ENCODE measurements around the gene EDC4. TPM values are rescaled to one million over a fixed set of nuclear protein-coding genes. Genes with fewer than 3 reads are reported as not detected.
"Not testable (repeated sequence)": the region's sequence is repeated elsewhere in the genome, so short reads cannot be mapped to it uniquely, and the experiment has no call there.

The EDC4 gene
- total and polyA plus RNA-seq, 7 donors = 21.1 to 52.1 (median 33.8) TPM

DNA sequence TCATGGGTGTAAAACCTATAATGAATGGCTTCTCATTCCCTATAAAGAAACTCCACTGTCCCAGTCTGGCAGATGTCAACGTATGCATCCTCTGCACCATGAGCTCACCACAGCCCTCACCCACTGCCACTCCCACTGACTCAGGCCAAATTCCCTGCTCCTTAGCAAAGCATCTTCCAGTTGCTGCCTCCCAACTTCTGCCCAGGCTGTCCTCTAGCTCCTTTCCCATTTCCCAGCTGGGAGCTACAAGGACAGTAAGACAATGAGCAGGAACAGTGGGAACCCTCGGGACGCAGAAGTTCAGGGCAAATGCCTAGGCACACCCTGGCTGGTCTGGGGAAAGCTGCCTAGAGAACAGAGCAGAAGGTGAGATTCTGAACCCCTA, 39.8 kb upstream of the EDC4 start:
- 0 to 2% (median 1%) methylated on average over 3 of the region's 3 CpGs for WGBS, 3 donors
- Histone ChIP-seq H3K27ac (peak overlapping the region; percentile 80), H3K9me3 (no peaks in the 10 kb centered on the region), H3K36me3 (ENCODE audit: insufficient read depth in 1 of 2, low read depth in 1 of 2) (peaks cover 4 to 43% of the 10 kb centered on the region in 2 donors), H3K27me3 (ENCODE audit: insufficient read depth in 3 of 3, low read length in 2 of 3) (no peaks in the 10 kb centered on the region), H3K4me3 (peak overlapping the region; percentile 80), H3K4me1 (peaks cover 17% of the 10 kb centered on the region)
- intact Hi-C loops (cut with DNase I) = no loop called here
- TF ChIP-seq, protein P1, sequence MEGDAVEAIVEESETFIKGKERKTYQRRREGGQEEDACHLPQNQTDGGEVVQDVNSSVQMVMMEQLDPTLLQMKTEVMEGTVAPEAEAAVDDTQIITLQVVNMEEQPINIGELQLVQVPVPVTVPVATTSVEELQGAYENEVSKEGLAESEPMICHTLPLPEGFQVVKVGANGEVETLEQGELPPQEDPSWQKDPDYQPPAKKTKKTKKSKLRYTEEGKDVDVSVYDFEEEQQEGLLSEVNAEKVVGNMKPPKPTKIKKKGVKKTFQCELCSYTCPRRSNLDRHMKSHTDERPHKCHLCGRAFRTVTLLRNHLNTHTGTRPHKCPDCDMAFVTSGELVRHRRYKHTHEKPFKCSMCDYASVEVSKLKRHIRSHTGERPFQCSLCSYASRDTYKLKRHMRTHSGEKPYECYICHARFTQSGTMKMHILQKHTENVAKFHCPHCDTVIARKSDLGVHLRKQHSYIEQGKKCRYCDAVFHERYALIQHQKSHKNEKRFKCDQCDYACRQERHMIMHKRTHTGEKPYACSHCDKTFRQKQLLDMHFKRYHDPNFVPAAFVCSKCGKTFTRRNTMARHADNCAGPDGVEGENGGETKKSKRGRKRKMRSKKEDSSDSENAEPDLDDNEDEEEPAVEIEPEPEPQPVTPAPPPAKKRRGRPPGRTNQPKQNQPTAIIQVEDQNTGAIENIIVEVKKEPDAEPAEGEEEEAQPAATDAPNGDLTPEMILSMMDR (IDR thresholded peaks at IDR 0.05) = no peak
- ATAC-seq (peak in 3 of 4 donors; percentile 11 to 28 (median 15)), DNase-seq (no peak)

DNA sequence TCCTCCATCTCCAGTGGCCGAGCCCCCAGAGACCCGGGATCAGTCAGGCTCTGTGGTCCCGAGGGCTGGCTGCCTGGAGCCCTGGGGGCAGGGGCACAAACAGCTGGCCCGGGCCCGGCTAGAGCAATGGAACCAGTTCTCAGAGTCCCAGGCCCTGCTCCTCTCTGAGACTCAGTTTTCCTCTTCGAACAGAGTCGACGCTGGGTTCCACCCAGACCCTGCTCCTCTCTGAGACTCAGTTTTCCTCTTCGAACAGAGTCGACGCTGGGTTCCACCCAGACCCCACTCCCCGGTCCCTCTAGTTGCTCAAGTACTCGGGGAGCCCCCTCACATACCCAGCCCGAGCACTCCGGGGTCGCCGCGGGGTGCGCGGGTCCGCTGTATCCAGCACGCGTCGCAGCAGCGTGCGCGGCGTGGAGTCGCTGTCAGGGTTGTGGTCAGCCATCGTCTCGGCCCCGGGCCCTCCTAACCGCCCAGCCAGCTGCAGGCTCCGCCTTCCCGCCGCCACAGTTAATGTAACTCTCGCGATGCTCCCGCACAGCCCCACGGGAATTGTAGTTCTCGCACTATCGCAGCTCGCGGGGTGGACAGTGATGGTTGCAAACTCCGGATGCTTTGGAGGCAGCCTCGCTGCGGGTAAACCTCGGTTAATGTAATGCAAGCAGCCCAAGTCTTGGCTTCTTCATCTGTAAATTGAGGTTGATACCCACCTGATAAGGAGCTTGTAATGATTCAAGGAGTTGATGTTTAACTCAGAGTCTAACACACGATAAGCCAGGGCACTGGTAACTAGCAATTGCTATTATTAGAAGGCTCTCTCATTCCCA, 39.2 kb upstream of the EDC4 start:
- intact Hi-C loops (cut with DNase I) = no loop called here
- H3K4me3 ChIP-seq = peak overlapping the region; percentile 80
- ATAC-seq (peak; percentile 96 to 100 (median 98)), DNase-seq (peak; percentile 95 to 97)
- peak overlapping the region; percentile 80 for H3K27ac ChIP-seq
- H3K9me3 ChIP-seq = no peaks in the 10 kb centered on the region
- peaks cover 17% of the 10 kb centered on the region for H3K4me1 ChIP-seq
- no peaks in the 10 kb centered on the region for H3K27me3 ChIP-seq (ENCODE audit: insufficient read depth in 3 of 3, low read length in 2 of 3)
- H3K36me3 ChIP-seq (ENCODE audit: insufficient read depth in 1 of 2, low read depth in 1 of 2) = peaks cover 3 to 37% of the 10 kb centered on the region in 2 donors
- 0 to 1% (median 0%) methylated on average over 49 of the region's 49 CpGs for WGBS, 3 donors
- TF ChIP-seq, protein P1 (IDR thresholded peaks at IDR 0.05) = no peak

DNA sequence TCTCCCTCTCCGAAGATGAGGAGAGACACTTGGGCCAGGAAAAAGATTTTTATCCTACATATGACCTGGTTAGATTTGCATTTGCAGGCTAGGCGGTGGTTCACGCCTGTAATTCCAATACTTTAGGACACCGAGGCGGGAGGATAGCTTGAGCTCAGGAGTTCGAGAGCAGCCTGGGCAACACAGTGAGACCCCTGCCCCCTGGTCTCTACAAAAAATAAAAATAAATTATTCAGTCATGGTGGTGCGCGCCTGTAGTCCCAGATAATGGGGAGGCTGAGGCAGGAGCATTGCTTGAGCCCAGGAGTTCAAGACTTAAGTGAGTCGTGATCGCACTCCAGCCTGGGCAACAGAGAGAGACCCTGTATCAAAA, 38.6 kb upstream of the EDC4 start:
- Histone ChIP-seq H3K36me3 (ENCODE audit: insufficient read depth in 1 of 2, low read depth in 1 of 2) (peaks cover 3 to 31% of the 10 kb centered on the region in 2 donors), H3K4me1 (peaks cover 17% of the 10 kb centered on the region), H3K27me3 (ENCODE audit: insufficient read depth in 3 of 3, low read length in 2 of 3) (no peaks in the 10 kb centered on the region), H3K27ac (peak overlapping the region; percentile 80), H3K9me3 (no peaks in the 10 kb centered on the region), H3K4me3 (peak overlapping the region; percentile 80)
- intact Hi-C loops (cut with DNase I) = no loop called here
- peak in 1 of 4 donors; percentile 1 for ATAC-seq
- TF ChIP-seq, protein P1 (IDR thresholded peaks at IDR 0.05) = no peak
- DNase-seq = no peak
- WGBS, 3 donors = 69 to 82% (median 81%) methylated on average over 10 of the region's 10 CpGs

DNA sequence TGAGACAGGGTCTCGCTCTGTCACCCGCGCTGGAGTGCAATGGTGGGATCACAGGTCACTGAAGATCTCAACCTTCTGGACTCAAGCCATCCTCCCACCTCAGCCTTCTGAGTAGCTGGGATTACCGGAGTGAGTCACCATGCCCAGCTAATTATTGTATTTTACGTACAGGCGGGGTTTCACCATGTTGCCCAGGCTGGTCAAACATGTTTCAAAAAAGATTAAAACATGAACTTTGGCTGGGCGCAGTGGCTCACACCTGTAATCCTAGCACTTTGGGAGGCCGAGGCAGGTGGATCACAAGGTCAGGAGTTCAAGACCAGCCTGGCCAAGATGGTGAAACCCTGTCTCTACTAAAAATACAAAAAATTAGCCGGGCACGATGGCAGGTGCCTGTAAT, 35.7 kb upstream of the EDC4 start:
- WGBS, 3 donors = 79 to 89% (median 88%) methylated on average over 10 of the region's 10 CpGs

DNA sequence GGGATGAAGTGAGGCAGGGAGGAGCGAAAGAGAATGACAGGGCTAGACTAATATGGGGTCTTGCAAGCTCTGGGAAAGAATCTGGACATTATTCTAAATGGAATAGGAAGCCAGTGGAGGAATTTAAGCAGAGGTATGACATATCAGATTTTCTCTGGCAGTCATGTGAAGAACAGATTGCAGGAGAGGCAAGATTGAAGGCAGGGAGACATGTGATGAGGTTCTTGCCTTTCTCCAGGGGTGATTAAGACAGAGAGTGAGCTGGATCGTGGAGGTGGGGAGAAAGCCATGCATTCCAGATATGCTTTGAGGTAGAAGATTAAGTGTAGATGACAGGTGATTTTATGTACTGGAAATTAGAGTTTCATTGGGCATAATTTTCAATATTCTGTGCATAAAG, 35.0 kb upstream of the EDC4 start:
- H3K27me3 ChIP-seq (ENCODE audit: insufficient read depth in 3 of 3, low read length in 2 of 3) = no peaks in the 10 kb centered on the region
- no peaks in the 10 kb centered on the region for H3K36me3 ChIP-seq (ENCODE audit: insufficient read depth in 1 of 2, low read depth in 1 of 2)
- H3K9me3 ChIP-seq = no peaks in the 10 kb centered on the region
- DNase-seq (no peak), ATAC-seq (no peak)
- TF ChIP-seq, protein P1 (IDR thresholded peaks at IDR 0.05) = no peak
- intact Hi-C loops (cut with DNase I) = no loop called here
- H3K27ac ChIP-seq = no peak overlapping the region
- peaks cover 17% of the 10 kb centered on the region for H3K4me1 ChIP-seq
- H3K4me3 ChIP-seq = no peak overlapping the region
- 68 to 83% (median 80%) methylated on average over 2 of the region's 2 CpGs for WGBS, 3 donors

More for the DNA sequence above, 35.7 kb upstream of the EDC4 start:
- H3K4me1 ChIP-seq = peaks cover 22% of the 10 kb centered on the region
- H3K27me3 ChIP-seq (ENCODE audit: insufficient read depth in 3 of 3, low read length in 2 of 3); intact Hi-C loops (cut with DNase I); H3K27ac ChIP-seq; H3K4me3 ChIP-seq; ATAC-seq; DNase-seq; H3K36me3 ChIP-seq (ENCODE audit: insufficient read depth in 1 of 2, low read depth in 1 of 2); H3K9me3 ChIP-seq: not testable (repeated sequence)

All from psoas muscle (tissue), 8 donors.